ENCODE results near the gene FOXF2.

Gene FOXF2

DNA sequence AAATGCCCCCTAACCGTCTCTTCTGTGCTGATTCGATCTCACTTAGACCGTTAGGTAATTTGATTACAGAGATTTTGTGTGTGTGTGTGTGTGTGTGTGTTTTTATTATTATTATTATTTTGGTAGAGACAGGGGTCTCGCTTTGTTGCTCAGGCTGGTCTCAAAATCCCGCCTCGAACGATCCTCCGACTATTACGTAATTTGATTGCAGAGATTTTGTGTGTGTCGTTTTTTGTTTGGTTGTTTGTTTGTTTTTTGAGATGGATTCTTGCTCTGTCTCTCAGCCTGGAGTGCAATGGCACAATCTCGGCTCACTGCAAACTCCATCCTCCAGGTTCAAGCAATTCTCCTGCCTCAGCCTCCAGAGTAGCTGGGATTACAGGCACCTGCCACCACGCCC is 28.3 kb downstream of the FOXF2 start:
- DNase-seq (ENCODE audit: low read depth): no peak
- no peak overlapping the region for H3K4me3 ChIP-seq (ENCODE audit: low read depth, low read length)
- TF ChIP-seq, protein P1, sequence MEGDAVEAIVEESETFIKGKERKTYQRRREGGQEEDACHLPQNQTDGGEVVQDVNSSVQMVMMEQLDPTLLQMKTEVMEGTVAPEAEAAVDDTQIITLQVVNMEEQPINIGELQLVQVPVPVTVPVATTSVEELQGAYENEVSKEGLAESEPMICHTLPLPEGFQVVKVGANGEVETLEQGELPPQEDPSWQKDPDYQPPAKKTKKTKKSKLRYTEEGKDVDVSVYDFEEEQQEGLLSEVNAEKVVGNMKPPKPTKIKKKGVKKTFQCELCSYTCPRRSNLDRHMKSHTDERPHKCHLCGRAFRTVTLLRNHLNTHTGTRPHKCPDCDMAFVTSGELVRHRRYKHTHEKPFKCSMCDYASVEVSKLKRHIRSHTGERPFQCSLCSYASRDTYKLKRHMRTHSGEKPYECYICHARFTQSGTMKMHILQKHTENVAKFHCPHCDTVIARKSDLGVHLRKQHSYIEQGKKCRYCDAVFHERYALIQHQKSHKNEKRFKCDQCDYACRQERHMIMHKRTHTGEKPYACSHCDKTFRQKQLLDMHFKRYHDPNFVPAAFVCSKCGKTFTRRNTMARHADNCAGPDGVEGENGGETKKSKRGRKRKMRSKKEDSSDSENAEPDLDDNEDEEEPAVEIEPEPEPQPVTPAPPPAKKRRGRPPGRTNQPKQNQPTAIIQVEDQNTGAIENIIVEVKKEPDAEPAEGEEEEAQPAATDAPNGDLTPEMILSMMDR (IDR thresholded peaks at IDR 0.05; ENCODE audit: low read depth, low read length): no peak
- TF ChIP-seq MYC (IDR thresholded peaks at IDR 0.05; ENCODE audit: low read depth, low read length) (no peak), POLR2A (IDR thresholded peaks at IDR 0.05; ENCODE audit: extremely low read depth, insufficient read length) (no peak)
- TF ChIP-seq, protein P2, sequence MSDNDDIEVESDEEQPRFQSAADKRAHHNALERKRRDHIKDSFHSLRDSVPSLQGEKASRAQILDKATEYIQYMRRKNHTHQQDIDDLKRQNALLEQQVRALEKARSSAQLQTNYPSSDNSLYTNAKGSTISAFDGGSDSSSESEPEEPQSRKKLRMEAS (IDR thresholded peaks at IDR 0.05; ENCODE audit: low read depth, low read length): no peak

DNA sequence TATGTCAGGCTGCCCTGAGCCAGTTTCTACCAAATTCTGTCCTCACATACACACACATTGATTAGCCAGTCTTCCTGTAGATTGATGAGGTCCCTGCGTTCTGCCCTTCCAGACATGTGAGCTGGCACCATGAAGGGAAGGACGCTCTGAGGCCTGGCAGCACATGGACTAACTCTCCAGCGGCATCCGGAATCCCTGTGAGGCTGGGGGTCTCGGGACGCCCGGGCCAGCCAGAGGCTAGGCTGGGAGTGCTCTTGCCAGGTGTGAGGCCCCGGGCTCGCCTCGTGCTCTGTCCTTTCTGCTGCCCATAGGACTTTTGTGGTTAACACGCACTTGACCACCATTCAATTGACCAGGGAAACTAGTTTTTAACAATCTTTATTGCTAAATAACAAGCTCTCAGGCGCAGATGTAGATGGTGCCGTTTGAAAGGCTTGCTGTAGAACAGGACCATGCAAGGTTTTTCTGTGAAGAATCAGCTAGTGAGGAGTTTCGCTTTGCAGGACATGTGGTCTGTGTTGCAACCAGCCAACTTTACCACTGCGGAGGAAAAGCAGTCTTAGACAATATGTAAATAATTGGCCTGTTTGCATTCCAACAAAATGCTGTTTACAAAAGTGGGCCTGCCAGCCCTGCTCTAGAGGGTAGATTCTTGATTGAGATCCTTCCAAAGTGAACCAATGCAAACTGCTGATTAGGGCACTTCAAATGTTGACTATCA is 29.3 kb downstream of the FOXF2 start:
- TF ChIP-seq MYC (IDR thresholded peaks at IDR 0.05; ENCODE audit: low read depth, low read length) (peak; percentile 75), POLR2A (IDR thresholded peaks at IDR 0.05; ENCODE audit: extremely low read depth, insufficient read length) (no peak)
- TF ChIP-seq, protein P1 (IDR thresholded peaks at IDR 0.05; ENCODE audit: low read depth, low read length): no peak
- TF ChIP-seq, protein P2 (IDR thresholded peaks at IDR 0.05; ENCODE audit: low read depth, low read length): peak; percentile 83
- DNase-seq (ENCODE audit: low read depth): peak; percentile 71

DNA sequence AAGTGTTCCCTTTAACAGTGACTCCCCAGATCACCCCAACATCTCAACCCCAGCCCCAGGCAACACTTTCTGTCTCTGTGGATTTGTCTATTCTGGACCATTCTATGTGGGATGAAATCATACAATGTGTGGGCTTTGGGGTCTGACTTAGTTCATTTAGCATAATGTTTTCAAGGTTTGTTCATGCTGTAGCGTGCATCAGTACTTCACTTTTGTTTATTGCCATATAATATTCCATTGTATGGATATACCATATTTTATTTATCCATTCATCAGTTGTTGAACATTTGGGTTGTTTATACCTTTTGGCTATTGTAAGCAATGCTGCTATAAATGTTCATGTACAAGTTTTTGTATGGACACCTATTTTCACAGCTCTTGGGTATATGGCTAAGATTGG is 31.0 kb downstream of the FOXF2 start:
- TF ChIP-seq, protein P1 (IDR thresholded peaks at IDR 0.05; ENCODE audit: low read depth, low read length): no peak
- TF ChIP-seq, protein P2 (IDR thresholded peaks at IDR 0.05; ENCODE audit: low read depth, low read length): no peak
- TF ChIP-seq POLR2A (IDR thresholded peaks at IDR 0.05; ENCODE audit: extremely low read depth, insufficient read length): no peak
- no peak for TF ChIP-seq MYC (IDR thresholded peaks at IDR 0.05; ENCODE audit: low read depth, low read length)
- no peak for DNase-seq (ENCODE audit: low read depth)

More for the DNA sequence above, 29.3 kb downstream of the FOXF2 start:
- H3K4me3 ChIP-seq (ENCODE audit: low read depth, low read length): no peak overlapping the region

GRCh38 chr6:1422290-1422689 is 32.9 kb downstream of the FOXF2 start:
- TF ChIP-seq, protein P1 (IDR thresholded peaks at IDR 0.05; ENCODE audit: low read depth, low read length): no peak
- no peak for TF ChIP-seq POLR2A (IDR thresholded peaks at IDR 0.05; ENCODE audit: extremely low read depth, insufficient read length)
- no peak for DNase-seq (ENCODE audit: low read depth)
- no peak overlapping the region for H3K4me3 ChIP-seq (ENCODE audit: low read depth, low read length)

More for the DNA sequence above, 31.0 kb downstream of the FOXF2 start:
- H3K4me3 ChIP-seq (ENCODE audit: low read depth, low read length): no peak overlapping the region

- no peak overlapping the region for H3K4me3 ChIP-seq (ENCODE audit: low read depth, low read length)
- no peak for DNase-seq (ENCODE audit: low read depth)
- no peak for TF ChIP-seq POLR2A (IDR thresholded peaks at IDR 0.05; ENCODE audit: extremely low read depth, insufficient read length)
- no peak for TF ChIP-seq MYC (IDR thresholded peaks at IDR 0.05; ENCODE audit: low read depth, low read length)
- TF ChIP-seq, protein P1 (IDR thresholded peaks at IDR 0.05; ENCODE audit: low read depth, low read length): no peak
- TF ChIP-seq, protein P2 (IDR thresholded peaks at IDR 0.05; ENCODE audit: low read depth, low read length): no peak
Observed at GRCh38 chr6:1423578-1423977, 34.2 kb downstream of the FOXF2 start.

Data from NB4 (cell line).